Gastroesophageal sphincter (tissue), 4 donors: Measurements from ENCODE around the gene ARHGAP23. TPM values are rescaled to one million over a fixed set of nuclear protein-coding genes. Genes with fewer than 3 reads are reported as not detected.

Experiments
- ATAC-seq: fragments of 150-250 bp; one replicate; pipeline ENCODE4 v1.9.1; 2016; ENCODE audit warnings: mild to moderate bottlenecking, moderate library complexity
- H3K27ac ChIP-seq, 4 donors: fragments of 200-600 bp; sonication (generic) in 3 of 4; 1 replicate in 3 of 4; 2 replicates in 1 of 4; pipeline ENCODE4 v1.5.1; 2016 to 2019
- H3K27me3 ChIP-seq: fragments of 200-600 bp; sonication (generic); one replicate; pipeline ENCODE4 v1.5.1; 2019
- H3K36me3 ChIP-seq, 2 donors: fragments of 200-600 bp; sonication (generic); one replicate each; pipeline ENCODE4 v1.5.1; 2019; ENCODE audit warnings: control low read depth in 1 of 2
- H3K4me1 ChIP-seq, 3 donors: fragments of 200-600 bp; sonication (generic); 1 replicate in 2 of 3; 2 replicates in 1 of 3; pipeline ENCODE4 v1.5.1; 2016 to 2019; ENCODE audit warnings: control low read depth in 2 of 3
- H3K4me3 ChIP-seq, 2 donors: fragments of 200-600 bp; sonication (generic); one replicate each; pipeline ENCODE4 v1.5.1; 2019; ENCODE audit warnings: mild to moderate bottlenecking in 1 of 2, moderate library complexity in 1 of 2
- H3K9me3 ChIP-seq, 3 donors: fragments of 200-600 bp; sonication (generic); one replicate each; pipeline ENCODE4 v1.5.1; 2017 to 2019; ENCODE audit warnings: control low read depth in 2 of 3
- EP300 ChIP-seq: sonication (generic); formaldehyde crosslinking; IDR thresholded peaks from one replicate; pipeline ENCODE4 v1.6.1; 2017; ENCODE audit warnings: antibody characterized with exemption, mild to moderate bottlenecking
- POLR2A ChIP-seq, 2 donors: fragments of 450-650 bp; IDR thresholded peaks; one replicate each; pipeline ENCODE4 v1.6.1; 2017; ENCODE audit warnings: antibody characterized with exemption in 2 of 2, mild to moderate bottlenecking in 2 of 2, moderate library complexity in 1 of 2
- POLR2AphosphoS5 ChIP-seq: sonication (generic); formaldehyde crosslinking; IDR thresholded peaks from one replicate; pipeline ENCODE4 v1.6.1; 2017; ENCODE audit warnings: antibody characterized with exemption
- WGBS, 2 donors: methylation state at CpG; one replicate each; pipeline ENCODE4 v1.1.5; 2018; ENCODE audit warnings: low coverage in 1 of 2; 5-methylcytosine and 5-hydroxymethylcytosine counted together
- total RNA-seq, 4 donors: library from RNA; depleted of rRNA; stranded (reverse); fragments of >200 nt; gene quantifications; one replicate each; pipeline ENCODE4 v1.1.0, GENCODE V29; 2016
- TF ChIP-seq, protein P1 (sequence below), 4 experiments: fragments of 200-600 bp in 2 of 4; fragments of 450-650 bp in 2 of 4; sonication (generic) in 1 of 4; IDR thresholded peaks; one replicate each; pipeline ENCODE4 v1.5.1; 2017 to 2019; ENCODE audit warnings: antibody characterized with exemption in 4 of 4, mild to moderate bottlenecking in 2 of 4, moderate library complexity in 2 of 4

Gene ARHGAP23
- total RNA-seq, 4 donors from 2014 or later: 45.3 to 132 (median 82.8) TPM

DNA sequence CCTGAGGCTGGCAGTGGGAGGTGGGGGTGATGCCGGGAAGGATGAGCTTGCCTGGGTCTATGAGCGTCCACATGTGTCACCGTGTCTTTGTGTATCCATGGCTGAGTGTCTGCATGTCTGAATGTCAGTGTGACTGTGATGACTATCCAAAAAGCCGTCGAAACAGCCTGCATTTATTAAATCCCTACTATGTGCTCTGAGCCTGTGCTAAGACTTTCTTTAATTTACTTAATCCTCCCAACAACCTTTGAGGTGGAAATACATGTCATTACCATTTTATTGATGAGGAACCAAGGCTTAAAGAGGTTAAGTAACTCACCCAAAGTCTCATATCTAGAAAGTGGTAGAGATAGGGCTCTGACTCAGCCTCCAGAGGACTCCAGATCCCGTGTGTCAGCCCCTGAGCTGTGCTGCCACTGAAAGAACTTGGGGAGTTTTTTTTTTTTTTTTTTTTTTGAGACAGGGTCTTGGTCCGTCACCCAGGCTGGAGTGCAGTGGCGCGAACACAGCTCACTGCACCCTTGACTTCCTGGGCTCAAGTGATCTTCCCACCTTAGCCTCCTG, 20.0 kb downstream of the ARHGAP23 start:
- Histone ChIP-seq H3K4me1 (peaks cover 0 to 72% (median 47%) of the 10 kb centered on the region in 3 donors), H3K4me3 (no peak overlapping the region), H3K36me3 (no peaks in the 10 kb centered on the region), H3K9me3 (no peaks in the 10 kb centered on the region), H3K27me3 (no peaks in the 10 kb centered on the region), H3K27ac (peak overlapping the region in 3 of 4 donors; percentile 27 to 44 (median 28))
- TF ChIP-seq, protein P1, sequence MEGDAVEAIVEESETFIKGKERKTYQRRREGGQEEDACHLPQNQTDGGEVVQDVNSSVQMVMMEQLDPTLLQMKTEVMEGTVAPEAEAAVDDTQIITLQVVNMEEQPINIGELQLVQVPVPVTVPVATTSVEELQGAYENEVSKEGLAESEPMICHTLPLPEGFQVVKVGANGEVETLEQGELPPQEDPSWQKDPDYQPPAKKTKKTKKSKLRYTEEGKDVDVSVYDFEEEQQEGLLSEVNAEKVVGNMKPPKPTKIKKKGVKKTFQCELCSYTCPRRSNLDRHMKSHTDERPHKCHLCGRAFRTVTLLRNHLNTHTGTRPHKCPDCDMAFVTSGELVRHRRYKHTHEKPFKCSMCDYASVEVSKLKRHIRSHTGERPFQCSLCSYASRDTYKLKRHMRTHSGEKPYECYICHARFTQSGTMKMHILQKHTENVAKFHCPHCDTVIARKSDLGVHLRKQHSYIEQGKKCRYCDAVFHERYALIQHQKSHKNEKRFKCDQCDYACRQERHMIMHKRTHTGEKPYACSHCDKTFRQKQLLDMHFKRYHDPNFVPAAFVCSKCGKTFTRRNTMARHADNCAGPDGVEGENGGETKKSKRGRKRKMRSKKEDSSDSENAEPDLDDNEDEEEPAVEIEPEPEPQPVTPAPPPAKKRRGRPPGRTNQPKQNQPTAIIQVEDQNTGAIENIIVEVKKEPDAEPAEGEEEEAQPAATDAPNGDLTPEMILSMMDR (IDR thresholded peaks at IDR 0.05): no peak
- no peak for TF ChIP-seq POLR2A (IDR thresholded peaks at IDR 0.05)
- no peak for ATAC-seq
- 50 to 70% methylated on average over 5 to 7 of the region's 9 CpGs for WGBS, 2 donors

DNA sequence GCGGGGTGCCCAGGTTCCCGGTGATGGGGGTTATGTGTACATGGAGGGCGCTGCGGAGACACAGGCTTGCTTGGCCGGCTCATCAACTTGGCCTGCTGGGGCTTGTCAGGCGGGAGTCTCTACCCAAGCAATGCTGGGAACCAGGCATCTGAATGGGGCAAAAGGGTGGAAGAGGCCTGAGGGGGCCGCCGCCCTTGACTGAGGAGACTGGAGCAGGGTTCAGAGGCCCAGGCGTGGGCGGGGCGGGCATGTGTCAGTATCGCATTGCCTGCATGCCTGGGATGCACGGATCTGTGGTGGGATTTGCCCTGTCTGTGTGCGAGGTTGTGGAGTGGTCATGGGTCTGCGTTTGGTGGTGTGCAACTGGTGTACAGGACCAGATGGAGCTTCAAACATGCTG, 21.1 kb downstream of the ARHGAP23 start:
- H3K4me1 ChIP-seq: peaks cover 0 to 68% (median 40%) of the 10 kb centered on the region in 3 donors
- WGBS, 2 donors: no CpG with 5 or more reads among the region's 15 CpGs
- no peak overlapping the region for H3K4me3 ChIP-seq
- H3K27me3 ChIP-seq: no peaks in the 10 kb centered on the region
- no peak for TF ChIP-seq POLR2A (IDR thresholded peaks at IDR 0.05)
- TF ChIP-seq POLR2AphosphoS5: no peak
- no peak for TF ChIP-seq EP300
- TF ChIP-seq, protein P1 (IDR thresholded peaks at IDR 0.05): no peak
- no peaks in the 10 kb centered on the region for H3K36me3 ChIP-seq
- peak overlapping the region in 3 of 4 donors; percentile 30 to 89 (median 88) for H3K27ac ChIP-seq
- ATAC-seq: no peak
- H3K9me3 ChIP-seq: no peaks in the 10 kb centered on the region

DNA sequence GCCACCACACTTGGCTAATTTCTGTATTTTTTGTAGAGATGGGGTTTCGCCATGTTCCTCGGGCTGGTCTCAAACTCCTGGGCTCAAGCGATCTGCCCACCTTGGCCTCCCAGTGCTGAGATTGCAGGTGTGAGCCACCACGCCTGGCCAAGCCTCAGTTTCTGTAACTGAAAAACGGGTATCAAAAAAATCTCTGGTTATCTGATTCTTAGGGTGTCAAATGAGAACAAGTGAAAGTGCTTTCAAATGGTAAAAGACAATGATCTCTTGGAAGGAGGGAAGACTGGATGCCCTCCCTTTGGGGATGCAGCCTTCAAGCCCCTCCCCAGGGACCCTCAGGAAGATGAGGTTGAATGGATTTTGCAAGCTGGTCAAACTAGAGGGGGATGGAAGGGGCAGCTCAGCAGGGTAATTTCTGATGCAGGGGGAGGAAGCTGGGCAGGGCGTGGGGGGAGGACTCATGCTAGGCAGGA, 22.3 kb downstream of the ARHGAP23 start:
- no CpG with 5 or more reads among the region's 6 CpGs for whole genome bisulfite sequencing, 2 donors
- peak overlapping the region in 3 of 4 donors; percentile 88 to 92 (median 89) for H3K27ac ChIP-seq
- H3K4me1 ChIP-seq: peaks cover 0 to 75% (median 50%) of the 10 kb centered on the region in 3 donors
- H3K9me3 ChIP-seq: no peaks in the 10 kb centered on the region
- H3K36me3 ChIP-seq: no peaks in the 10 kb centered on the region
- no peaks in the 10 kb centered on the region for H3K27me3 ChIP-seq
- TF ChIP-seq, protein P1 (IDR thresholded peaks at IDR 0.05): no peak
- TF ChIP-seq EP300 (no peak), POLR2A (IDR thresholded peaks at IDR 0.05) (no peak), POLR2AphosphoS5 (no peak)
- H3K4me3 ChIP-seq: no peak overlapping the region
- ATAC-seq: no peak

DNA sequence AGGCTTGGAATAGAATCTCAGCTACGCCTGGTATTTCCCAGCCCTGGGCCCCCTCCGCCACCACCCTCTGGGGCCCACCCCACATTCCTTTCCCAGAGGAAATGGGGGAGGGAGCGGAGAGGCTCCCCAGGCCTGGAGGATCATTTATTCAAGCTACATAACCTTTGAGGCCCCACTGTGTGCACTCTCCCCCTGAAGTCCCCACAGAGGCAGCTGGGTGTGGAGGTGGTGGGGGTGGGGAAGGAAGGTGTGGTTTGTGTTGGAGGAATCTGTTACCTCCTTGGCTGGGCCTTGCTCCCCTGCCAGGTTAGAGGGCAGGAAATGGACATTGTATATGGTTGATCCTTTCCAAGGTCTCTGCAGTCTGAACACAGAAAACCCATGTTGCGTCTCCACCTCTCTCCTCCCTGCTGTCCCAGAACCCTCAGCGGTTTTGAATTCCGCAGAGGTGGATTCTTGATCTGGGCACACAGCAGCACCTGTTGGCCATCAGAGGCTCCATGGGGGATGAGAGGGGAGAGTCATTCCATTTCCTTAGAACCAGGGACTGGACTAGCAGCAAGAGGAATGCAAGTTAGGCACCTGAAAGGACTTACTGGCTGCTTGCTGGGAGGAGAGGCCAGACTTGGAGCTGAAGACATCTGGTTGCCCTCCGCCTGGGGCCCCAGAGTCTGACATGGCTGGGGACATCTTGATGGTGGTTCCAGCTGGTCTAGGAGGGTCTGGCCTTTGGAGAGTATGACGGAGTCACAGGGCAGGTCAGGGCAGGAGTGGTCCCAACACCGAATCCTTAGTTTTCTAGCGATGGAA, 23.0 kb downstream of the ARHGAP23 start:
- H3K4me3 ChIP-seq: peak overlapping the region in 1 of 2 donors; percentile 0
- peak overlapping the region in 3 of 4 donors; percentile 88 to 92 (median 89) for H3K27ac ChIP-seq
- WGBS, 2 donors: 51 to 54% methylated on average over 3 to 7 of the region's 10 CpGs
- H3K4me1 ChIP-seq: peaks cover 0 to 81% (median 56%) of the 10 kb centered on the region in 3 donors
- H3K27me3 ChIP-seq: no peaks in the 10 kb centered on the region
- ATAC-seq: peak; percentile 64
- peak; percentile 35 for TF ChIP-seq POLR2AphosphoS5
- no peak for TF ChIP-seq EP300
- H3K36me3 ChIP-seq: no peaks in the 10 kb centered on the region
- H3K9me3 ChIP-seq: no peaks in the 10 kb centered on the region

DNA sequence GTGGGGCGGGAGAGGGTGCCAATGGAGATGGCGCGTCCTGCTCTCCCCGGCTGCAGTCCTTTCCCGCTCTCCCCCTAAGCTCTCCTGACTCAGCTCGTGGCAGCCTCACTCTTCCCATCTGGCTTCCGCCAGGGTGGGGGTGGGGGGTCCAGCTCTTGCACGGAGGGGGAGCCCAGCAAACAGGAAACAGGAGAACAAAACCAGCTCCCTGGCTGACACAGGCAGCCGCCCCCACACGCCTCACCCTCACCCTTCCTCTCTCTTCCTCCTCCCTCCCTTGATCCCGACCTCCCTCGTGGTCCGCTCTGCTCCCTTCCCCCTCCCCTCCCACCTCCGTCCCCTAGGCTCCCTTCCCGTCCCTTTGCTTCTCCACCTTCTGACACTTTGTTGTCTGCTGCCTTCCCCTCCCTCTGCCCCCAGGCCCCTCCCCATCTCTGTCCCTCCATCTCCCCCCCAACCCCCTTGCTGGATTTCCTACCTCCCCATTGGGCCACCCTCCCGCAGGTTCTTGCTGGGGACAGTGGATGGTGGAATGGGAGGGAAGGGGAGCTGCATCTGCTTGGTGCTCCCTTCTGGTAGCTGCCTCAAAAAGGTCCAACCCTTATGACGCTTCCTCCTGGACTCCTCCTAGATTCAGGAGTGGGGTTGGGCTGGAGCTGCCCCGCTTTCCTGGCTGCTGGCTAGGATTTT, 23.7 kb downstream of the ARHGAP23 start:
- no peak for TF ChIP-seq POLR2A (IDR thresholded peaks at IDR 0.05)
- TF ChIP-seq POLR2AphosphoS5: no peak
- TF ChIP-seq, protein P1 (IDR thresholded peaks at IDR 0.05): no peak
- no peak for TF ChIP-seq EP300
- WGBS, 2 donors: 26% methylated on average over 14 of the region's 18 CpGs; no CpG with 5 or more reads in 1 of the 2 donors
- no peaks in the 10 kb centered on the region for H3K36me3 ChIP-seq
- H3K27ac ChIP-seq: peak overlapping the region in 3 of 4 donors; percentile 88 to 92 (median 89)
- peak; percentile 6 for ATAC-seq
- peak overlapping the region in 1 of 2 donors; percentile 0 for H3K4me3 ChIP-seq
- H3K27me3 ChIP-seq: no peaks in the 10 kb centered on the region
- H3K9me3 ChIP-seq: no peaks in the 10 kb centered on the region
- H3K4me1 ChIP-seq: peaks cover 0 to 89% (median 60%) of the 10 kb centered on the region in 3 donors
